H9 (cell line): Measurements from ENCODE around the gene XRCC3. TPM values are rescaled to one million over a fixed set of nuclear protein-coding genes. Genes with fewer than 3 reads are reported as not detected.

Experiments used
- DNase-seq: peaks from one replicate; pipeline ENCODE4 v3.0.0-alpha.2; 2017
- H2AFZ ChIP-seq: one replicate; pipeline ENCODE4 v1.6.1; 2013; ENCODE audit warnings: mild to moderate bottlenecking, low read length, control low read depth, moderate library complexity
- H2AK5ac ChIP-seq: 2 replicates; pipeline ENCODE4 v1.6.1; 2013; ENCODE audit warnings: low read length, control low read depth, mixed read lengths; ENCODE audit not compliant: insufficient read length
- H2BK120ac ChIP-seq: one replicate; pipeline ENCODE4 v1.6.1; 2013; ENCODE audit warnings: low read depth, mild to moderate bottlenecking, low read length, control low read depth, inconsistent platforms; ENCODE audit not compliant: poor library complexity, severe bottlenecking
- H2BK12ac ChIP-seq: 2 replicates; pipeline ENCODE4 v1.6.1; 2013; ENCODE audit warnings: low read length, control low read depth, mixed read lengths, low read depth; ENCODE audit not compliant: insufficient read length
- H2BK15ac ChIP-seq: 2 replicates; pipeline ENCODE4 v1.6.1; 2013; ENCODE audit warnings: low read depth, low read length, control low read depth
- H2BK20ac ChIP-seq: one replicate; pipeline ENCODE4 v1.6.1; 2013; ENCODE audit warnings: low read depth, mild to moderate bottlenecking, low read length, control low read depth, inconsistent platforms; ENCODE audit not compliant: poor library complexity, severe bottlenecking
- H2BK5ac ChIP-seq: 2 replicates; pipeline ENCODE4 v1.6.1; 2013; ENCODE audit warnings: low read length, control low read depth, mixed read lengths; ENCODE audit not compliant: insufficient read length
- H3K14ac ChIP-seq: 2 replicates; pipeline ENCODE4 v1.6.1; 2013; ENCODE audit warnings: low read length, control low read depth; ENCODE audit not compliant: insufficient read depth
- H3K18ac ChIP-seq: 2 replicates; pipeline ENCODE4 v1.6.1; 2013; ENCODE audit warnings: low read depth, mild to moderate bottlenecking, mixed read lengths, low read length, control low read depth; ENCODE audit not compliant: insufficient read length
- H3K23ac ChIP-seq: 2 replicates; pipeline ENCODE4 v1.6.1; 2013; ENCODE audit warnings: low read length, control low read depth, mixed read lengths, low read depth; ENCODE audit not compliant: insufficient read length
- H3K23me2 ChIP-seq: 2 replicates; pipeline ENCODE4 v1.6.1; 2013; ENCODE audit warnings: low read depth, mild to moderate bottlenecking, mixed read lengths, low read length, control low read depth; ENCODE audit not compliant: insufficient read length, poor library complexity, severe bottlenecking
- H3K27ac ChIP-seq: 2 replicates; pipeline ENCODE4 v1.5.1; 2013; ENCODE audit warnings: low read length, control low read depth, mixed read lengths, low read depth; ENCODE audit not compliant: insufficient read length
- H3K27me3 ChIP-seq: 2 replicates; pipeline ENCODE4 v1.6.1; 2013; ENCODE audit warnings: low read length, control low read depth, inconsistent platforms; ENCODE audit not compliant: insufficient read depth
- H3K4ac ChIP-seq: 2 replicates; pipeline ENCODE4 v1.6.1; 2013; ENCODE audit warnings: low read depth, mild to moderate bottlenecking, control low read depth, inconsistent platforms, low read length, moderate library complexity
- H3K4me1 ChIP-seq: 2 replicates; pipeline ENCODE4 v1.6.1; 2013; ENCODE audit warnings: low read length, control low read depth, inconsistent platforms; ENCODE audit not compliant: insufficient read depth
- H3K4me2 ChIP-seq: 2 replicates; pipeline ENCODE4 v1.6.1; 2013; ENCODE audit warnings: low read length, control low read depth, mixed read lengths; ENCODE audit not compliant: insufficient read length, insufficient read depth
- H3K56ac ChIP-seq: 2 replicates; pipeline ENCODE4 v1.6.1; 2013; ENCODE audit warnings: low read depth, mild to moderate bottlenecking, mixed read lengths, low read length, control low read depth; ENCODE audit not compliant: insufficient read length
- H3K79me1 ChIP-seq: 2 replicates; pipeline ENCODE4 v1.6.1; 2013; ENCODE audit warnings: low read depth, mild to moderate bottlenecking, moderate library complexity, low read length, control low read depth, inconsistent platforms; ENCODE audit not compliant: insufficient read depth, poor library complexity, severe bottlenecking
- H3K79me2 ChIP-seq: 2 replicates; pipeline ENCODE4 v1.6.1; 2013; ENCODE audit warnings: low read length, control low read depth, inconsistent platforms; ENCODE audit not compliant: insufficient read depth
- H3K9ac ChIP-seq: 2 replicates; pipeline ENCODE4 v1.6.1; 2013; ENCODE audit warnings: low read length, control low read depth, mixed read lengths; ENCODE audit not compliant: insufficient read length; ENCODE audit errors: extremely low read depth
- H3K9me3 ChIP-seq: one replicate; pipeline ENCODE4 v1.6.1; 2013; ENCODE audit warnings: low read depth, low read length, inconsistent platforms; ENCODE audit not compliant: control insufficient read depth
- H3T11ph ChIP-seq: one replicate; pipeline ENCODE4 v1.6.1; 2013; ENCODE audit warnings: mild to moderate bottlenecking, low read length, control low read depth, inconsistent platforms
- H4K20me1 ChIP-seq: one replicate; pipeline ENCODE4 v1.6.1; 2013; ENCODE audit not compliant: control insufficient read depth, insufficient read length, insufficient read depth
- H4K5ac ChIP-seq: 2 replicates; pipeline ENCODE4 v1.6.1; 2013; ENCODE audit warnings: low read depth, mild to moderate bottlenecking, mixed read lengths, low read length, control low read depth; ENCODE audit not compliant: insufficient read length
- H4K8ac ChIP-seq: replicated peaks from 2 replicates; pipeline ENCODE4 v1.6.1; 2013; ENCODE audit warnings: low read length, control low read depth, mixed read lengths, low read depth; ENCODE audit not compliant: insufficient read length
- H4K91ac ChIP-seq: 2 replicates; pipeline ENCODE4 v1.6.1; 2013; ENCODE audit warnings: low read depth, mild to moderate bottlenecking, moderate library complexity, mixed read lengths, low read length, control low read depth; ENCODE audit not compliant: insufficient read length
- H3K27ac Mint-ChIP-seq, 3 experiments: 2 replicates in 2 of 3; 3 replicates in 1 of 3; pipeline ENCODE4 v1.8.0; 2020 to 2021; ENCODE audit warnings: mixed read lengths in 3 of 3, mild to moderate bottlenecking in 1 of 3, moderate library complexity in 1 of 3
- H3K27me3 Mint-ChIP-seq: 2 replicates; pipeline ENCODE4 v1.8.0; 2021; ENCODE audit warnings: low read depth, mild to moderate bottlenecking, moderate library complexity, mixed read lengths
- H3K36me3 Mint-ChIP-seq, 3 experiments: 2 replicates in 2 of 3; 3 replicates in 1 of 3; pipeline ENCODE4 v1.8.0; 2020 to 2021; ENCODE audit warnings: low read depth in 3 of 3, mixed read lengths in 3 of 3; ENCODE audit not compliant: insufficient read depth in 1 of 3
- H3K4me1 Mint-ChIP-seq, 2 experiments: 2 replicates each; pipeline ENCODE4 v1.8.0; 2020; ENCODE audit warnings: mixed read lengths in 2 of 2
- H3K4me3 Mint-ChIP-seq, 2 experiments: 2 replicates in 1 of 2; 3 replicates in 1 of 2; pipeline ENCODE4 v1.8.0; 2020 to 2021; ENCODE audit warnings: mild to moderate bottlenecking in 2 of 2, mixed read lengths in 2 of 2, moderate library complexity in 1 of 2
- H3K9me3 Mint-ChIP-seq, 2 experiments: 2 replicates in 1 of 2; 3 replicates in 1 of 2; pipeline ENCODE4 v1.8.0; 2020; ENCODE audit warnings: mild to moderate bottlenecking in 2 of 2, mixed read lengths in 2 of 2, moderate library complexity in 1 of 2
- CTCF ChIP-seq: fragments of 200-600 bp; sonication (generic); conservative IDR thresholded peaks from 3 replicates; pipeline ENCODE4 v1.8.0; 2021; ENCODE audit warnings: antibody characterized with exemption, mild to moderate bottlenecking
- WGBS: extraction: QIAGEN DNeasy Blood & Tissue Kit; methylation state at CpG from one replicate; pipeline ENCODE4 v1.1.7; 2013; ENCODE audit warnings: missing lambda C conversion rate, low lambda C conversion rate, mixed read lengths; ENCODE audit not compliant: insufficient read length; ENCODE audit errors: extremely low coverage; 5-methylcytosine and 5-hydroxymethylcytosine counted together
- total RNA-seq: library from RNA; stranded (reverse); gene quantifications from 2 replicates; pipeline ENCODE4 v1.2.1, GENCODE V29; 2021

XRCC3 gene
- total RNA-seq, 1 experiment from 2014 or later = 45.3 TPM

DNA sequence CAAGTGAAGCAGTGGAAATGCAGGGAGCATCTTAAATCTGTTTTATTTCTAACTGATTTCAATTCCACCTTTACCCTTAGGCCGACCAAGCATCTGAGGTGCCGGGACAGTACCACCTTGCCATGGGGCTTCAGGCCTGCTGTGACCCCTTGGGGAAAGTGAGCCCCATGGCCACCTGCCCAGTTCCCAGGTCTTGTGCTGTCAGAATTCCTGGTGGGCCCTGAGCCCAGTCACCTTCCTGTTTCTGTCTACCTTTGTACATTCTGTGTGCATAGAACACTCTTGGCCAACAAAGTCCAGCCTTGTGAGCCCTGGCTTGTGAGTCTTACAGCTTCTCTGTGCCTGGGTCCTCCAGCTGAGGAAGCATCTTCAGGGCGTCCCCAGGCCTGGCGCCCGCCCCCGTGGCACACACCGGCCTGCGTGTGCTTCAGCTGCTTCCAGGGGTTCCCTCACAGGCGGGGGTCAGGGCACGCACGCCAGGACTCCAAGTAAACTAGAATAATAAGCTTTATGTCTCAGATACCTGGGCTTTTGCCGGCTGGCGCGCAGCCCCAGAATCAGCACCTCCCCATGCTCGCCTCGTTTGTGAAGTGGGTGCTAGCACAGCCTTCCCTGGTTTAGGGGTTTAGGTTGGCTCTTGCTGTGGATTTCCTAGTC, 10.6 kb upstream of the XRCC3 start:
- no CpG with 5 or more reads among the region's 16 CpGs for WGBS
- Histone ChIP-seq H3K79me1 (peaks cover 7% of the 10 kb centered on the region), H3K9me3 (no peaks in the 10 kb centered on the region), H3K56ac (no peak overlapping the region), H4K20me1 (no peaks in the 10 kb centered on the region), H4K5ac (no peak overlapping the region), H3K79me2 (no peaks in the 10 kb centered on the region; the same call in 1 of the 2 replicates), H3K27ac (no peak overlapping the region), H3K18ac (no peak overlapping the region), H2BK120ac (no peak overlapping the region), H2AK5ac (no peak overlapping the region), H3K27me3 (no peaks in the 10 kb centered on the region), H2AFZ (no peak overlapping the region), H3K4me2 (no peak overlapping the region), H2BK5ac (no peak overlapping the region), H3T11ph (no peak overlapping the region), H3K14ac (no peak overlapping the region), H3K4me1 (no peaks in the 10 kb centered on the region), H3K23me2 (no peaks in the 10 kb centered on the region), H2BK15ac (no peak overlapping the region), H3K9ac (no peak overlapping the region), H2BK12ac (no peak overlapping the region), H3K4ac (no peak overlapping the region), H3K23ac (no peak overlapping the region), H4K8ac (no peak overlapping the region), H4K91ac (no peak overlapping the region), H2BK20ac (no peak overlapping the region)
- Mint-ChIP-seq H3K36me3 (peaks cover 2 to 22% (median 21%) of the 10 kb centered on the region in 3 experiments; a peak in 5 of 7 replicates), H3K4me1 (peaks cover 0 to 6% of the 10 kb centered on the region in 2 experiments; a peak in 1 of 4 replicates), H3K9me3 (no peaks in the 10 kb centered on the region), H3K27ac (peak overlapping the region in 2 of 3 experiments; percentile 14 to 35; a peak in 2 of 7 replicates), H3K27me3 (no peaks in the 10 kb centered on the region), H3K4me3 (no peak overlapping the region)
- DNase-seq = no peak
- no peak for TF ChIP-seq CTCF
